ENCODE results near the gene SASH1. TPM values are rescaled to one million over a fixed set of nuclear protein-coding genes. Genes with fewer than 3 reads are reported as not detected.

SASH1 gene
- total and polyA plus RNA-seq, 2 donors (not counting 3 experiments of a cell fraction or from before 2014, with no cell fraction given) = 18.5 to 103 TPM

GRCh38 chr6:148325316-148326068 lies 17.1 kb upstream of the SASH1 start:
- TF ChIP-seq MYC (IDR thresholded peaks at IDR 0.05; ENCODE audit: low read depth, low read length) (no peak), EZH2 (IDR thresholded peaks at IDR 0.05; ENCODE audit: borderline replicate concordance, low read depth, low read length, severe bottlenecking) (no peak), MAX (IDR thresholded peaks at IDR 0.05; ENCODE audit: insufficient read depth, insufficient read length) (no peak), POLR2AphosphoS5 (IDR thresholded peaks at IDR 0.05; ENCODE audit: insufficient read depth, low read depth, low read length) (no peak), GATA2 (IDR thresholded peaks at IDR 0.05; ENCODE audit: insufficient read depth, insufficient read length, low read depth, low read length) (no peak), FOS (IDR thresholded peaks at IDR 0.05; ENCODE audit: borderline replicate concordance, insufficient read depth, low read length) (no peak), POLR2A (IDR thresholded peaks at IDR 0.05; ENCODE audit: low read depth, low read length) (no peak), CTCF (IDR thresholded peaks at IDR 0.05; ENCODE audit: extremely low read depth in 1 of 2, insufficient read depth in 1 of 2, low read depth in 1 of 2, low read length in 2 of 2) (no peak), JUN (IDR thresholded peaks at IDR 0.05; ENCODE audit: borderline replicate concordance, insufficient read depth, insufficient read length, low read depth) (no peak)
- POLR2A ChIA-PET = no interaction called here
- BruUV-seq (replicated peaks) = no TSS peak
- Histone ChIP-seq H3K9me3 (replicated peaks; ENCODE audit: control insufficient read depth, insufficient read depth, low read length) (no peaks in the 10 kb centered on the region), H2AFZ (ENCODE audit: low read depth, low read length) (no peak overlapping the region), H3K9ac (replicated peaks; ENCODE audit: extremely low read depth, insufficient read depth, low read length) (no peak overlapping the region), H3K4me3 (replicated peaks in 1 of 3; ENCODE audit: insufficient read depth in 1 of 3, low read depth in 1 of 3, low read length in 3 of 3) (no peak overlapping the region), H3K4me2 (ENCODE audit: insufficient read depth, low read length) (no peak overlapping the region), H4K20me1 (replicated peaks; ENCODE audit: control insufficient read depth, extremely low read depth, insufficient read depth, low read length) (no peaks in the 10 kb centered on the region), H3K79me2 (ENCODE audit: control insufficient read depth, insufficient read depth, low read length) (no peaks in the 10 kb centered on the region), H3K36me3 (ENCODE audit: control insufficient read depth in 2 of 2, extremely low read depth in 1 of 2, insufficient read depth in 2 of 2, low read length in 2 of 2) (no peaks in the 10 kb centered on the region), H3K9me1 (replicated peaks; ENCODE audit: control insufficient read depth, extremely low read depth, insufficient read depth, low read length) (no peaks in the 10 kb centered on the region), H3K27me3 (ENCODE audit: control insufficient read depth in 2 of 2, insufficient read depth in 2 of 2, low read length in 2 of 2) (no peaks in the 10 kb centered on the region), H3K27ac (ENCODE audit: insufficient read depth, low read depth, low read length) (no peak overlapping the region), H3K4me1 (ENCODE audit: control insufficient read depth, extremely low read depth, insufficient read depth, low read length) (peaks cover 30% of the 10 kb centered on the region)
- intact Hi-C loops (cut with micrococcal nuclease) = no loop called here
- DNase-seq (ENCODE audit: low read depth, low spot score) (no peak), FAIRE-seq (no peak)
- CTCF ChIA-PET = interaction anchor here (0.7 kb wide), 1 partner anchor 240 kb away, joined by 3 read pairs; no protein-coding TSS in a partner anchor
- dilution Hi-C loops (cut with MboI; ENCODE audit: extremely low pct_ligation_motif_present, low sequenced_read_pairs) = no loop called here

Measured in endothelial cell of umbilical vein (primary cell).